NCI-H345 treated with DMSO at 0.1 percent for 48 hours (cell line): ENCODE measurements around the gene HYCC1.
"Not testable (repeated sequence)": the region's sequence is repeated elsewhere in the genome, so short reads cannot be mapped to it uniquely, and the experiment has no call there.

Experiments
- DNase-seq: peaks from one replicate; lab custom pipeline; 2025; ENCODE audit not compliant: unreplicated experiment; lab: John Stamatoyannopoulos, UW

HYCC1 gene

GRCh38 chr7:22989643-22990587 is 24.0 kb downstream of the HYCC1 start:
- no peak for DNase-seq

GRCh38 chr7:22985436-22985835 is 28.5 kb downstream of the HYCC1 start:
- no peak for DNase-seq

GRCh38 chr7:22983257-22983855 is 30.6 kb downstream of the HYCC1 start:
- no peak for DNase-seq

- no peak for DNase-seq
Measured at GRCh38 chr7:22980422-22980821, 33.5 kb downstream of the HYCC1 start.

GRCh38 chr7:22979861-22980260 is 34.1 kb downstream of the HYCC1 start:
- DNase-seq, result no peak

GRCh38 chr7:22979251-22979650 is 34.7 kb downstream of the HYCC1 start:
- DNase-seq, result no peak

- not testable (repeated sequence) for DNase-seq
Measured at GRCh38 chr7:22974636-22975035, 39.3 kb downstream of the HYCC1 start.

GRCh38 chr7:22972207-22972606 is 41.7 kb downstream of the HYCC1 start:
- no peak for DNase-seq

- DNase-seq, result no peak
Measured at GRCh38 chr7:22969010-22969431, 44.9 kb downstream of the HYCC1 start.
